ENCODE data around the gene CTNNA2. TPM values are rescaled to one million over a fixed set of nuclear protein-coding genes. Genes with fewer than 3 reads are reported as not detected.

CTNNA2 gene
- total and polyA plus RNA-seq, 9 of the 15 experiments (the other 6 are each of a cell fraction or from before 2014, with no cell fraction given): 0.03 to 0.40 (median 0.15) TPM

DNA sequence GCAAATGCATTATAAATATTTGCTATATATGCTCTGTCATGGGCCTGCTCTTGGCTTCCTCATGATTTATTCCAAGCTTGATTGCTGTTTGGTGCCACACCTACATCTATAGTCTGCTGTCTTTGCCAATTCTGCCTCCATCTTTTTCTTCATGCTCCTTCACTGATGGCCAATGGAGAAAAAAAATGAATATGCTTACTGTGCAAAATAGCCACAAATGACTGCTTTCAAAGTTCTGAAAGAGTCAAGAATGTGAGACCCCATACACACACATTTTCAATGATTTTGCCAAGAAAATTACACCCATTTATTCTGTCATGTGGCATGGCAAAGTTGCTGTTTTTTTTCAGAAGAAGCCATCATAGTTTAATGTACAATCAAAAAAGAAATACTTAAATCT is 1097.3 kb downstream of the CTNNA2 start:
- intact Hi-C loops (cut with micrococcal nuclease): no loop called here
- ChIA-PET POLR2A (no interaction called here), CTCF (ENCODE audit: low intra/inter-chr PET ratio) (no interaction called here)
- Histone ChIP-seq H3K27ac (ENCODE audit: extremely low read depth, low read depth, low read length) (no peak overlapping the region), H3K4me1 (replicated peaks in 1 of 2; ENCODE audit: control insufficient read depth in 2 of 2, insufficient read depth in 2 of 2, low read length in 2 of 2) (no peaks in the 10 kb centered on the region), H3K4me3 (no peak overlapping the region), H2AFZ (ENCODE audit: low read depth, low read length) (no peak overlapping the region), H3K9me3 (replicated peaks; ENCODE audit: control insufficient read depth, insufficient read depth, low read depth, low read length) (no peaks in the 10 kb centered on the region), H3K4me2 (ENCODE audit: insufficient read depth, low read length) (no peak overlapping the region), H4K20me1 (replicated peaks; ENCODE audit: control insufficient read depth, insufficient read depth, low read length) (no peaks in the 10 kb centered on the region), H3K9me1 (ENCODE audit: control insufficient read depth, insufficient read depth, low read length) (no peaks in the 10 kb centered on the region), H3K36me3 (ENCODE audit: control insufficient read depth, insufficient read depth, low read length) (no peaks in the 10 kb centered on the region), H3K79me2 (ENCODE audit: control insufficient read depth, insufficient read depth, low read length) (no peaks in the 10 kb centered on the region), H3K27me3 (ENCODE audit: control insufficient read depth in 2 of 2, insufficient read depth in 2 of 2, low read length in 2 of 2) (no peaks in the 10 kb centered on the region), H3K9ac (ENCODE audit: insufficient read depth in 1 of 2, low read depth in 2 of 2, low read length in 2 of 2) (no peak overlapping the region)
- in situ Hi-C loops (cut with MboI): no loop called here
- no TSS peak for BruUV-seq (replicated peaks)
- no peak for DNase-seq (ENCODE audit: extremely low read depth in 1 of 4, low spot score in 3 of 4)
- FAIRE-seq: no peak
- ATAC-seq: no peak
- peak; percentile 51; the same call in 1 of the 2 replicates for TF ChIP-seq ZNF316 (IDR thresholded peaks at IDR 0.05)
- TF ChIP-seq THAP12 (CRISPR knock-in tag; IDR thresholded peaks at IDR 0.05): no peak
- TF ChIP-seq CBX2 (IDR thresholded peaks at IDR 0.05; ENCODE audit: insufficient read depth, low read length, poor library complexity, severe bottlenecking): no peak
- no peak for TF ChIP-seq NCOA2 (IDR thresholded peaks at IDR 0.05; ENCODE audit: partially characterized antibody in 2 of 2)
- no peak for TF ChIP-seq RBM25 (IDR thresholded peaks at IDR 0.05; ENCODE audit: low read depth, low read length, severe bottlenecking)
- no peak for TF ChIP-seq WHSC1 (IDR thresholded peaks at IDR 0.05; ENCODE audit: low read length)
- TF ChIP-seq ZNF263 (CRISPR knock-in tag; IDR thresholded peaks at IDR 0.05; ENCODE audit: borderline replicate concordance): no peak
- TF ChIP-seq, protein P1, sequence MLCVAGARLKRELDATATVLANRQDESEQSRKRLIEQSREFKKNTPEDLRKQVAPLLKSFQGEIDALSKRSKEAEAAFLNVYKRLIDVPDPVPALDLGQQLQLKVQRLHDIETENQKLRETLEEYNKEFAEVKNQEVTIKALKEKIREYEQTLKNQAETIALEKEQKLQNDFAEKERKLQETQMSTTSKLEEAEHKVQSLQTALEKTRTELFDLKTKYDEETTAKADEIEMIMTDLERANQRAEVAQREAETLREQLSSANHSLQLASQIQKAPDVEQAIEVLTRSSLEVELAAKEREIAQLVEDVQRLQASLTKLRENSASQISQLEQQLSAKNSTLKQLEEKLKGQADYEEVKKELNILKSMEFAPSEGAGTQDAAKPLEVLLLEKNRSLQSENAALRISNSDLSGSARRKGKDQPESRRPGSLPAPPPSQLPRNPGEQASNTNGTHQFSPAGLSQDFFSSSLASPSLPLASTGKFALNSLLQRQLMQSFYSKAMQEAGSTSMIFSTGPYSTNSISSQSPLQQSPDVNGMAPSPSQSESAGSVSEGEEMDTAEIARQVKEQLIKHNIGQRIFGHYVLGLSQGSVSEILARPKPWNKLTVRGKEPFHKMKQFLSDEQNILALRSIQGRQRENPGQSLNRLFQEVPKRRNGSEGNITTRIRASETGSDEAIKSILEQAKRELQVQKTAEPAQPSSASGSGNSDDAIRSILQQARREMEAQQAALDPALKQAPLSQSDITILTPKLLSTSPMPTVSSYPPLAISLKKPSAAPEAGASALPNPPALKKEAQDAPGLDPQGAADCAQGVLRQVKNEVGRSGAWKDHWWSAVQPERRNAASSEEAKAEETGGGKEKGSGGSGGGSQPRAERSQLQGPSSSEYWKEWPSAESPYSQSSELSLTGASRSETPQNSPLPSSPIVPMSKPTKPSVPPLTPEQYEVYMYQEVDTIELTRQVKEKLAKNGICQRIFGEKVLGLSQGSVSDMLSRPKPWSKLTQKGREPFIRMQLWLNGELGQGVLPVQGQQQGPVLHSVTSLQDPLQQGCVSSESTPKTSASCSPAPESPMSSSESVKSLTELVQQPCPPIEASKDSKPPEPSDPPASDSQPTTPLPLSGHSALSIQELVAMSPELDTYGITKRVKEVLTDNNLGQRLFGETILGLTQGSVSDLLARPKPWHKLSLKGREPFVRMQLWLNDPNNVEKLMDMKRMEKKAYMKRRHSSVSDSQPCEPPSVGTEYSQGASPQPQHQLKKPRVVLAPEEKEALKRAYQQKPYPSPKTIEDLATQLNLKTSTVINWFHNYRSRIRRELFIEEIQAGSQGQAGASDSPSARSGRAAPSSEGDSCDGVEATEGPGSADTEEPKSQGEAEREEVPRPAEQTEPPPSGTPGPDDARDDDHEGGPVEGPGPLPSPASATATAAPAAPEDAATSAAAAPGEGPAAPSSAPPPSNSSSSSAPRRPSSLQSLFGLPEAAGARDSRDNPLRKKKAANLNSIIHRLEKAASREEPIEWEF (CRISPR knock-in tag; IDR thresholded peaks at IDR 0.05): no peak
- no peak for TF ChIP-seq TEAD4 (IDR thresholded peaks at IDR 0.05; ENCODE audit: low read length)
- TF ChIP-seq TEAD4 (CRISPR knock-in tag; IDR thresholded peaks at IDR 0.05; ENCODE audit: borderline replicate concordance): no peak
- no peak for TF ChIP-seq TAF15 (IDR thresholded peaks at IDR 0.05; ENCODE audit: low read depth, low read length)
- TF ChIP-seq, protein P2, sequence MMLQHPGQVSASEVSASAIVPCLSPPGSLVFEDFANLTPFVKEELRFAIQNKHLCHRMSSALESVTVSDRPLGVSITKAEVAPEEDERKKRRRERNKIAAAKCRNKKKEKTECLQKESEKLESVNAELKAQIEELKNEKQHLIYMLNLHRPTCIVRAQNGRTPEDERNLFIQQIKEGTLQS (IDR thresholded peaks at IDR 0.05): no peak
- TF ChIP-seq, protein P2 (CRISPR knock-in tag; conservative IDR thresholded peaks at IDR 0.05): no peak
- TF ChIP-seq ZNF224 (CRISPR knock-in tag; IDR thresholded peaks at IDR 0.05): no peak
- no peak for TF ChIP-seq OTX1 (CRISPR knock-in tag; IDR thresholded peaks at IDR 0.05)
- TF ChIP-seq POLR2B (IDR thresholded peaks at IDR 0.05; ENCODE audit: low read depth, partially characterized antibody): no peak

All from K562 (cell line).